Activated naive CD4-positive, alpha-beta T cell (primary cell): Measurements from ENCODE around the gene ARTN.

Experiments used
- DNase-seq, 4 experiments: peaks; one replicate each; lab custom pipeline; 2025; lab: John Stamatoyannopoulos, UW

ARTN gene

GRCh38 chr1:43933386-43934100, at the start of gene ARTN:
TSS of gene ARTN (plus strand) at chr1:43933801. CDS start at chr1:43935657, 1,856 bp downstream.
- no peak for DNase-seq

- DNase-seq = no peak
These were observed 48.3 kb upstream of the ARTN start for GRCh38 chr1:43885279-43885801.

GRCh38 chr1:43887748-43888147, 45.9 kb upstream of the ARTN start:
- no peak for DNase-seq

GRCh38 chr1:43890815-43891214, 42.8 kb upstream of the ARTN start:
- no peak for DNase-seq

GRCh38 chr1:43893006-43893405, 40.6 kb upstream of the ARTN start:
- no peak for DNase-seq

- DNase-seq = no peak
These were observed 34.6 kb upstream of the ARTN start for GRCh38 chr1:43898981-43899380.

GRCh38 chr1:43900386-43900785, 33.2 kb upstream of the ARTN start:
- DNase-seq = no peak

- DNase-seq = no peak
These were observed 32.2 kb upstream of the ARTN start for GRCh38 chr1:43901196-43901961.

GRCh38 chr1:43902058-43902831, 31.4 kb upstream of the ARTN start:
- no peak for DNase-seq

- no peak for DNase-seq
These were observed 28.7 kb upstream of the ARTN start for GRCh38 chr1:43904660-43905551.

GRCh38 chr1:43908226-43908625, 25.4 kb upstream of the ARTN start:
- no peak for DNase-seq

- no peak for DNase-seq
These were observed 24.7 kb upstream of the ARTN start for GRCh38 chr1:43908858-43909257.

GRCh38 chr1:43910343-43910742, 23.3 kb upstream of the ARTN start:
- no peak for DNase-seq

GRCh38 chr1:43912607-43913006, 21.0 kb upstream of the ARTN start:
- DNase-seq = no peak

GRCh38 chr1:43913051-43913501, 20.5 kb upstream of the ARTN start:
- DNase-seq = no peak

- no peak for DNase-seq
These were observed 19.8 kb upstream of the ARTN start for GRCh38 chr1:43913666-43914360.

GRCh38 chr1:43914576-43915525, 18.8 kb upstream of the ARTN start:
- no peak for DNase-seq

- no peak for DNase-seq
These were observed 13.7 kb upstream of the ARTN start for GRCh38 chr1:43919906-43920305.

GRCh38 chr1:43921022-43921421, 12.6 kb upstream of the ARTN start:
- DNase-seq = no peak

- no peak for DNase-seq
These were observed 9.1 kb upstream of the ARTN start for GRCh38 chr1:43924516-43924915.
